NT2/D1 (cell line): ENCODE data around the gene RIPPLY2.

Experiments
- YY1 ChIP-seq: IDR thresholded peaks from 2 replicates; pipeline ENCODE4 v1.6.1; 2011; ENCODE audit not compliant: insufficient read length, insufficient read depth
- ZNF274 ChIP-seq: IDR thresholded peaks from 2 replicates; pipeline ENCODE4 v1.6.1; 2011; ENCODE audit warnings: mild to moderate bottlenecking, low read depth, low read length

GRCh38 chr6:83867043-83867442, 13.9 kb downstream of the RIPPLY2 start:
- TF ChIP-seq YY1, result no peak
- TF ChIP-seq ZNF274, result no peak
